Uterus (tissue), 2 donors: Measurements from ENCODE around the gene SVEP1.

Source experiments
- POLR2A ChIP-seq, 2 donors: fragments of 450-650 bp; IDR thresholded peaks; one replicate each; pipeline ENCODE4 v1.6.1; 2016; ENCODE audit warnings: antibody characterized with exemption in 2 of 2, mild to moderate bottlenecking in 1 of 2, moderate library complexity in 1 of 2
- TF ChIP-seq, protein P1 (sequence below), 4 experiments: fragments of 200-600 bp in 2 of 4; fragments of 450-650 bp in 2 of 4; sonication (generic) in 2 of 4; IDR thresholded peaks; one replicate each; pipeline ENCODE4 v1.5.1; 2016 to 2019; ENCODE audit warnings: antibody characterized with exemption in 4 of 4, mild to moderate bottlenecking in 2 of 4, moderate library complexity in 1 of 4

DNA sequence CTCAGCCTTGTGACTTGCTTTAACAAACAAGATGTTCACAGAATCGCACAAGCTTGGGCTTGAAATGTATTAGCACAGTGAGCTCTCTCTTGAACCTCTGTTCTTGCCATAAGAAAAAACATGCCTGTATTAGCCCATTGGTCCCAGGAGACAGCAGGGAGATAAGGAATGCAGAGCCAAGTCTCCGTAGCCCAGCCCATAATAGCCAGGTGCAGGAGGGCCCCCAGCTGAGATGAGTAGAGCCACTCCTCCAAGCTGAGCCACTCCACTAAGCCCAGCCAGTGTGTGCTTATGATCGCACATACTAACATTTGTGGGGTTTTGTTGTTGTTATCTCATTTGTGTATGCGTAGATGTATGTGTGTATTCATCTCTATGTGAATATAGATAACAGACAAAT is 21.6 kb upstream of the SVEP1 start:
- no peak for TF ChIP-seq POLR2A (IDR thresholded peaks at IDR 0.05)
- TF ChIP-seq, protein P1, sequence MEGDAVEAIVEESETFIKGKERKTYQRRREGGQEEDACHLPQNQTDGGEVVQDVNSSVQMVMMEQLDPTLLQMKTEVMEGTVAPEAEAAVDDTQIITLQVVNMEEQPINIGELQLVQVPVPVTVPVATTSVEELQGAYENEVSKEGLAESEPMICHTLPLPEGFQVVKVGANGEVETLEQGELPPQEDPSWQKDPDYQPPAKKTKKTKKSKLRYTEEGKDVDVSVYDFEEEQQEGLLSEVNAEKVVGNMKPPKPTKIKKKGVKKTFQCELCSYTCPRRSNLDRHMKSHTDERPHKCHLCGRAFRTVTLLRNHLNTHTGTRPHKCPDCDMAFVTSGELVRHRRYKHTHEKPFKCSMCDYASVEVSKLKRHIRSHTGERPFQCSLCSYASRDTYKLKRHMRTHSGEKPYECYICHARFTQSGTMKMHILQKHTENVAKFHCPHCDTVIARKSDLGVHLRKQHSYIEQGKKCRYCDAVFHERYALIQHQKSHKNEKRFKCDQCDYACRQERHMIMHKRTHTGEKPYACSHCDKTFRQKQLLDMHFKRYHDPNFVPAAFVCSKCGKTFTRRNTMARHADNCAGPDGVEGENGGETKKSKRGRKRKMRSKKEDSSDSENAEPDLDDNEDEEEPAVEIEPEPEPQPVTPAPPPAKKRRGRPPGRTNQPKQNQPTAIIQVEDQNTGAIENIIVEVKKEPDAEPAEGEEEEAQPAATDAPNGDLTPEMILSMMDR (IDR thresholded peaks at IDR 0.05): no peak
